Colon (tissue), 2 donors: ENCODE measurements around the gene LPAR6.

Experiments used
- FAIRE-seq: peaks from 2 replicates; lab custom pipeline; 2012; peaks lifted over from hg19 to GRCh38; lab: Jason Lieb, UNC
- donor health status: control.
- donor health status: control.

LPAR6 gene

GRCh38 chr13:48369988-48370387 is 42.9 kb downstream of the LPAR6 start:
- FAIRE-seq, result no peak
